ENCODE data around the gene ARHGAP28.

- TF ChIP-seq, protein P1, sequence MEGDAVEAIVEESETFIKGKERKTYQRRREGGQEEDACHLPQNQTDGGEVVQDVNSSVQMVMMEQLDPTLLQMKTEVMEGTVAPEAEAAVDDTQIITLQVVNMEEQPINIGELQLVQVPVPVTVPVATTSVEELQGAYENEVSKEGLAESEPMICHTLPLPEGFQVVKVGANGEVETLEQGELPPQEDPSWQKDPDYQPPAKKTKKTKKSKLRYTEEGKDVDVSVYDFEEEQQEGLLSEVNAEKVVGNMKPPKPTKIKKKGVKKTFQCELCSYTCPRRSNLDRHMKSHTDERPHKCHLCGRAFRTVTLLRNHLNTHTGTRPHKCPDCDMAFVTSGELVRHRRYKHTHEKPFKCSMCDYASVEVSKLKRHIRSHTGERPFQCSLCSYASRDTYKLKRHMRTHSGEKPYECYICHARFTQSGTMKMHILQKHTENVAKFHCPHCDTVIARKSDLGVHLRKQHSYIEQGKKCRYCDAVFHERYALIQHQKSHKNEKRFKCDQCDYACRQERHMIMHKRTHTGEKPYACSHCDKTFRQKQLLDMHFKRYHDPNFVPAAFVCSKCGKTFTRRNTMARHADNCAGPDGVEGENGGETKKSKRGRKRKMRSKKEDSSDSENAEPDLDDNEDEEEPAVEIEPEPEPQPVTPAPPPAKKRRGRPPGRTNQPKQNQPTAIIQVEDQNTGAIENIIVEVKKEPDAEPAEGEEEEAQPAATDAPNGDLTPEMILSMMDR (IDR thresholded peaks at IDR 0.05): no peak
- TF ChIP-seq POLR2A (IDR thresholded peaks at IDR 0.05) (no peak), POLR2AphosphoS5 (IDR thresholded peaks at IDR 0.05) (no peak)
Observed at GRCh38 chr18:6734726-6735430, 5.4 kb downstream of the ARHGAP28 start.

Data from transverse colon (tissue), 4 donors.